Kidney epithelial cell (primary cell): ENCODE results near the gene PPP3R1. TPM values are rescaled to one million over a fixed set of nuclear protein-coding genes. Genes with fewer than 3 reads are reported as not detected.

ENCODE experiments used
- DNase-seq: peaks from one replicate; pipeline ENCODE4 v3.0.0-alpha.2; 2010; ENCODE audit warnings: low read depth
- H3K27me3 ChIP-seq: 2 replicates; pipeline ENCODE4 v1.6.0; 2011; ENCODE audit warnings: low read length; ENCODE audit not compliant: control insufficient read depth, insufficient read depth
- H3K36me3 ChIP-seq: 2 replicates; pipeline ENCODE4 v1.5.1; 2011; ENCODE audit warnings: low read length; ENCODE audit not compliant: control insufficient read depth, insufficient read depth
- H3K4me3 ChIP-seq: 2 replicates; pipeline ENCODE4 v1.5.1; 2011; ENCODE audit warnings: low read depth, mild to moderate bottlenecking, control low read depth, low read length
- CTCF ChIP-seq: IDR thresholded peaks from 2 replicates; pipeline ENCODE4 v1.5.1; 2011; ENCODE audit warnings: mild to moderate bottlenecking, moderate library complexity, low read length, control low read depth, inconsistent platforms; ENCODE audit not compliant: insufficient read depth, poor library complexity, severe bottlenecking
- total RNA-seq: library from RNA; depleted of rRNA; stranded (reverse); fragments of >200 nt; gene quantifications from 2 replicates; pipeline ENCODE4 v1.2.3, GENCODE V29; 2015

PPP3R1 gene
- total RNA-seq, 1 donor from 2014 or later: 32.8 TPM

DNA sequence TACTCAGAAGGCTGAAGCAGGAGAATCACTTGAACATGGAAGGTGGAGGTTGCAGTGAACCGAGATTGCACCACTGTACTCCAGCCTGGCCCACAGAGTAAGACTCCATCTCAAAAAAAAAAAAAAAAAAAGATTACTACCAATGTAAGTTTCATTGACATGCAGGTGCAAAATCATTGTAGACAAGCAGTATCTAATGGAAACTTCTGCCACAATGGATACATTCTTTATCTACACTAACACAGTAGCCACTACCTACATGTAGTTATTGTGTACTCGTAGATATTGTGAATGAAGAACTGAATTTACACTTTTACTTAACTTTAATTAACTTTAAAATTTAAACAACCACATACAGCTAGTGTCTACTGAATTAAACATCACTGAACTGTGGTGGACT is 10.6 kb downstream of the PPP3R1 start:
- Histone ChIP-seq H3K27me3 (no peaks in the 10 kb centered on the region), H3K36me3 (no peaks in the 10 kb centered on the region), H3K4me3 (no peak overlapping the region)
- TF ChIP-seq CTCF: no peak
- no peak for DNase-seq

DNA sequence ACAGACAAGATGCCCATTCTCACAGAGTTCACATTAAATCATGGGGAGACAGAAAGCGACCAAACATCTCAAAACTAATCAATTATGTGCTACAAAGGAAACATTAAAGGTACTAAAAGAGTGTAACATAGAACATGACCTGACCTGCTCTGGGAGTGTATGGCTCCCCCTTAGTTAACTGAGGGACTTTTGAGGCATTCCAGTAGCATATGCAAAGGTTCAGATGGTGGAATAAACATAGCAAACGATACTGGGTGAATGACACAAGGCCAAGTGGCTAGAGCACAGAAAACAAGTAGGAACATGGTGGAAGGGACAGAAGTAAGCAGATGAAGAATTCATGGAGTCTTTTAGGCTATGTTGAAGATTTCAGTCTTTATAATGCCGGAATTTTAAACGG is 11.9 kb downstream of the PPP3R1 start:
- no peak for DNase-seq
- TF ChIP-seq CTCF: no peak
- H3K4me3 ChIP-seq: no peak overlapping the region
- no peaks in the 10 kb centered on the region for H3K27me3 ChIP-seq
- no peaks in the 10 kb centered on the region for H3K36me3 ChIP-seq

- Histone ChIP-seq H3K36me3 (no peaks in the 10 kb centered on the region), H3K4me3 (no peak overlapping the region)
- DNase-seq: no peak
Measured at GRCh38 chr2:68238955-68239822, 13.1 kb downstream of the PPP3R1 start.

GRCh38 chr2:68237976-68238580 is 14.3 kb downstream of the PPP3R1 start:
- Histone ChIP-seq H3K27me3 (no peaks in the 10 kb centered on the region), H3K4me3 (no peak overlapping the region), H3K36me3 (no peaks in the 10 kb centered on the region)
- DNase-seq: no peak
- TF ChIP-seq CTCF: no peak

More at GRCh38 chr2:68238955-68239822, 13.1 kb downstream of the PPP3R1 start:
- TF ChIP-seq CTCF: no peak
- no peaks in the 10 kb centered on the region for H3K27me3 ChIP-seq

GRCh38 chr2:68237404-68237803 is 14.9 kb downstream of the PPP3R1 start:
- TF ChIP-seq CTCF: no peak
- no peak overlapping the region for H3K4me3 ChIP-seq
- H3K36me3 ChIP-seq: no peaks in the 10 kb centered on the region
- H3K27me3 ChIP-seq: no peaks in the 10 kb centered on the region
- DNase-seq: no peak
